Endothelial cell of umbilical vein (primary cell): Measurements from ENCODE around the gene OAS2. TPM values are rescaled to one million over a fixed set of nuclear protein-coding genes. Genes with fewer than 3 reads are reported as not detected.

Experiments
- BruUV-seq: library from RNA; stranded (reverse); fragments of 400-500 nt; replicated peaks from 2 replicates; lab custom pipeline; 2021; lab: Mats Ljungman, UMichigan
- CTCF ChIA-PET: fragments of 300-600, 350-600 bp; sonication (Branson Sonifier 250); formaldehyde crosslinking; loops from one replicate; lab custom pipeline; 2021; ENCODE audit warnings: antibody characterized with exemption, inconsistent platforms; lab: Charles Lee
- POLR2A ChIA-PET: fragments of 300-600, 350-600 bp; sonication (Branson Sonifier 250); formaldehyde crosslinking; loops from one replicate; lab custom pipeline; 2021; ENCODE audit warnings: antibody characterized with exemption, inconsistent platforms; lab: Charles Lee
- DNase-seq: peaks from one replicate; pipeline ENCODE4 v3.0.0-alpha.2; 2011; ENCODE audit warnings: low read depth, low spot score
- FAIRE-seq: peaks from 2 replicates; lab custom pipeline; 2011; peaks lifted over from hg19 to GRCh38; lab: Jason Lieb, UNC
- H2AFZ ChIP-seq: 2 replicates; pipeline ENCODE4 v1.6.0; 2012; ENCODE audit warnings: low read depth, low read length, control low read depth, inconsistent platforms
- H3K27ac ChIP-seq: 2 replicates; pipeline ENCODE4 v1.5.1; 2011; ENCODE audit warnings: low read depth, mild to moderate bottlenecking, control low read depth, low read length, moderate library complexity; ENCODE audit not compliant: insufficient read depth
- H3K27me3 ChIP-seq, 2 experiments: 2 replicates each; pipeline versions ENCODE4 v1.6.0 to v1.6.1; 2011; ENCODE audit warnings: low read length in 2 of 2, mixed read lengths in 1 of 2; ENCODE audit not compliant: control insufficient read depth in 2 of 2, insufficient read depth in 2 of 2
- H3K36me3 ChIP-seq, 2 experiments: 2 replicates in 1 of 2; 3 replicates in 1 of 2; pipeline ENCODE4 v1.5.1; 2011; ENCODE audit warnings: low read length in 2 of 2, mild to moderate bottlenecking in 1 of 2, moderate library complexity in 1 of 2; ENCODE audit not compliant: control insufficient read depth in 2 of 2, insufficient read depth in 2 of 2; ENCODE audit errors: extremely low read depth in 1 of 2
- H3K4me1 ChIP-seq: 3 replicates; pipeline ENCODE4 v1.5.1; 2011; ENCODE audit warnings: mild to moderate bottlenecking, low read length; ENCODE audit not compliant: control insufficient read depth, insufficient read depth; ENCODE audit errors: extremely low read depth
- H3K4me2 ChIP-seq: 2 replicates; pipeline ENCODE4 v1.6.1; 2011; ENCODE audit warnings: low read length, control low read depth, mixed read lengths; ENCODE audit not compliant: insufficient read depth
- H3K4me3 ChIP-seq, 3 experiments: fragments of 200-600 bp in 1 of 3; sonication (generic), shearing (Covaris generic) in 1 of 3; replicated peaks in 1 of 3; 2 replicates each; pipeline ENCODE4 v1.5.1; 2011 to 2016; ENCODE audit warnings: control low read depth in 3 of 3, low read length in 3 of 3, mild to moderate bottlenecking in 2 of 3, inconsistent platforms in 1 of 3, low read depth in 1 of 3, moderate library complexity in 1 of 3; ENCODE audit not compliant: insufficient read depth in 1 of 3
- H3K79me2 ChIP-seq: 2 replicates; pipeline ENCODE4 v1.6.0; 2012; ENCODE audit warnings: low read length, inconsistent platforms; ENCODE audit not compliant: control insufficient read depth, insufficient read depth
- H3K9ac ChIP-seq: replicated peaks from 2 replicates; pipeline ENCODE3; 2011; ENCODE audit warnings: low read length, control low read depth; ENCODE audit not compliant: insufficient read depth; ENCODE audit errors: extremely low read depth
- H3K9me1 ChIP-seq: replicated peaks from 3 replicates; pipeline ENCODE4 v1.6.0; 2011; ENCODE audit warnings: mild to moderate bottlenecking, low read length; ENCODE audit not compliant: control insufficient read depth, insufficient read depth; ENCODE audit errors: extremely low read depth
- H3K9me3 ChIP-seq: replicated peaks from 2 replicates; pipeline ENCODE4 v1.5.1; 2012; ENCODE audit warnings: low read length, inconsistent platforms; ENCODE audit not compliant: control insufficient read depth, insufficient read depth
- H4K20me1 ChIP-seq: replicated peaks from 2 replicates; pipeline ENCODE3; 2011; ENCODE audit warnings: mild to moderate bottlenecking, low read length; ENCODE audit not compliant: control insufficient read depth, insufficient read depth; ENCODE audit errors: extremely low read depth
- CTCF ChIP-seq, 2 donors: IDR thresholded peaks; 1 replicate in 1 of 2; 2 replicates in 1 of 2; pipeline ENCODE4 v1.5.1; 2011; ENCODE audit warnings: low read length in 2 of 2, mild to moderate bottlenecking in 2 of 2, moderate library complexity in 2 of 2, control low read depth in 1 of 2, inconsistent platforms in 1 of 2, low read depth in 1 of 2; ENCODE audit not compliant: insufficient read depth in 1 of 2; ENCODE audit errors: extremely low read depth in 1 of 2
- EZH2 ChIP-seq: IDR thresholded peaks from 2 replicates; pipeline ENCODE4 v1.6.1; 2012; ENCODE audit warnings: borderline replicate concordance, low read depth, mild to moderate bottlenecking, moderate library complexity, low read length, inconsistent platforms; ENCODE audit not compliant: severe bottlenecking
- FOS ChIP-seq: IDR thresholded peaks from 2 replicates; pipeline ENCODE4 v1.6.1; 2011; ENCODE audit warnings: mild to moderate bottlenecking, low read length, moderate library complexity, borderline replicate concordance; ENCODE audit not compliant: insufficient read depth
- GATA2 ChIP-seq: IDR thresholded peaks from 2 replicates; pipeline ENCODE4 v1.7.0; 2011; ENCODE audit warnings: low read depth, mild to moderate bottlenecking, moderate library complexity, mixed read lengths, low read length; ENCODE audit not compliant: insufficient read length, insufficient read depth
- JUN ChIP-seq: IDR thresholded peaks from 2 replicates; pipeline ENCODE4 v1.6.1; 2011; ENCODE audit warnings: borderline replicate concordance, low read depth; ENCODE audit not compliant: insufficient read length, insufficient read depth
- MAX ChIP-seq: IDR thresholded peaks from 2 replicates; pipeline ENCODE4 v1.6.1; 2011; ENCODE audit not compliant: insufficient read depth, insufficient read length
- MYC ChIP-seq: IDR thresholded peaks from one replicate; pipeline ENCODE4 v1.6.1; 2011; ENCODE audit warnings: mild to moderate bottlenecking, low read depth, low read length
- POLR2A ChIP-seq: IDR thresholded peaks from 2 replicates; pipeline ENCODE4 v1.6.1; 2012; ENCODE audit warnings: low read depth, mild to moderate bottlenecking, control low read depth, low read length
- POLR2AphosphoS5 ChIP-seq: IDR thresholded peaks from 2 replicates; pipeline ENCODE4 v1.6.1; 2012; ENCODE audit warnings: low read depth, mild to moderate bottlenecking, control low read depth, low read length, moderate library complexity; ENCODE audit not compliant: insufficient read depth
- dilution Hi-C: fragments of 300-500 bp; cut with MboI; formaldehyde crosslinking; loops from one replicate; pipeline ENCODE4 v1.15.0; 2019; ENCODE audit warnings: low sequenced_read_pairs; ENCODE audit not compliant: extremely low pct_ligation_motif_present
- intact Hi-C: fragments of 100-400 bp; cut with micrococcal nuclease; formaldehyde crosslinking; loops from one replicate; pipeline ENCODE4 v1.10.0; 2022
- polyA plus RNA-seq, 4 experiments: library from polyadenylated mRNA; depleted of rRNA in 3 of 4; stranded (reverse) in 3 of 4; unstranded in 1 of 4; fragments of >200 nt; gene quantifications; 2 replicates each; pipeline versions ENCODE4 v1.2.1 to v1.2.3, GENCODE V29; 2011 to 2012; ENCODE audit warnings: missing spikeins in 1 of 4
- total RNA-seq: library from RNA; stranded (reverse); gene quantifications from 2 replicates; pipeline ENCODE4 v1.2.3, GENCODE V29; 2021

The OAS2 gene
- total and polyA plus RNA-seq, 2 donors (not counting 3 experiments of a cell fraction or from before 2014, with no cell fraction given), result 1.3 to 3.1 TPM

- Histone ChIP-seq H3K4me2 (no peak overlapping the region), H3K9me1 (no peaks in the 10 kb centered on the region), H3K27ac (no peak overlapping the region), H3K9ac (no peak overlapping the region), H3K36me3 (no peaks in the 10 kb centered on the region), H3K4me3 (no peak overlapping the region), H3K9me3 (no peaks in the 10 kb centered on the region), H2AFZ (no peak overlapping the region), H3K4me1 (peaks cover 6% of the 10 kb centered on the region), H4K20me1 (no peaks in the 10 kb centered on the region), H3K27me3 (no peaks in the 10 kb centered on the region), H3K79me2 (no peaks in the 10 kb centered on the region)
- no TSS peak for BruUV-seq
- CTCF ChIA-PET, result interaction anchor here (2.0 to 3.2 kb wide), 2 partner anchors 11 to 16 kb away, joined by 6 to 44 read pairs; no protein-coding TSS in a partner anchor
- DNase-seq, result no peak
- intact Hi-C loops (no loop called here), dilution Hi-C loops (no loop called here)
- no peak for FAIRE-seq
- TF ChIP-seq EZH2 (no peak), GATA2 (no peak), FOS (no peak), MAX (no peak), POLR2A (no peak), MYC (no peak), CTCF (IDR thresholded peaks at IDR 0.05; ENCODE audit: extremely low read depth in 1 of 2, insufficient read depth in 1 of 2, low read depth in 1 of 2, low read length in 2 of 2) (no peak), POLR2AphosphoS5 (no peak), JUN (no peak)
- POLR2A ChIA-PET, result no interaction called here
Measured at GRCh38 chr12:112977139-112977538, 1.2 kb upstream of the OAS2 start.
